Activated CD8-positive, alpha-beta memory T cell treated with anti-CD3 and anti-CD28 coated beads for 24 hours (primary cell): ENCODE results near the gene CRB1.

ENCODE experiments used
- DNase-seq: peaks from one replicate; pipeline ENCODE4 v3.0.0-alpha.2; 2020

Gene CRB1

GRCh38 chr1:197304638-197305200 lies 36.7 kb downstream of the CRB1 start:
- no peak for DNase-seq

GRCh38 chr1:197305925-197306324 lies 37.9 kb downstream of the CRB1 start:
- DNase-seq, result no peak

DNA sequence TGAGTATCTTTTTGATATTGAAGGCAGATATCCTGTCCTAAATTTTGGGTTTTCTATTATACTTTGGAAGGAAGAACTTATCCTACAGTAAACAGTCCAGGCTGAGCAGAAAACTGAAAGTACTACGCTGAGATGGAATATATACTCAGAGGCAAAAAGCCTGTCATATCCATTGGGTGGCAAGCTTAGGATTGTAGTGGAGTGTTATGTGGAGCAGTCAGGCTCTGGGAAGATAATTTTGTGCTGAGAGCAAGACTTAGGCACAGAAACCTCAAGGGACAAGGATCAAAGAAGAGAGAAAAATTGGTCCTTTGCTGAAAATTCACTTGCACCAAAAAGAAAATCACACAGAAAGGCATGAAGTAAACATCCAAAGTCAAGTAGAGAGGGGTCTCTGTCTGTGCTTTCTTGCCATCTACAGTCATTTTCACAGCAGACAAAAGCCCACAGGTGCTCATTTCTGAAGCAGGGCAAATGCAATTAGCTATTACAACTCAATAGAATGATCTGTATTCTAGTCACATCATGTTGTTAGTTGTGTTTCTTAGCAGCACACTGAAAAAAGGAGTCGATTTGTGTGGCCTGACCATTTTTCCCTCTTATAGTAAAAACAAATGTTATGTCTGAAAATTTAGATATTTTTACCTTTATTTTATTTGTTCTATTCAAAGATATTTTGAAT lies 38.5 kb downstream of the CRB1 start:
- no peak for DNase-seq

DNA sequence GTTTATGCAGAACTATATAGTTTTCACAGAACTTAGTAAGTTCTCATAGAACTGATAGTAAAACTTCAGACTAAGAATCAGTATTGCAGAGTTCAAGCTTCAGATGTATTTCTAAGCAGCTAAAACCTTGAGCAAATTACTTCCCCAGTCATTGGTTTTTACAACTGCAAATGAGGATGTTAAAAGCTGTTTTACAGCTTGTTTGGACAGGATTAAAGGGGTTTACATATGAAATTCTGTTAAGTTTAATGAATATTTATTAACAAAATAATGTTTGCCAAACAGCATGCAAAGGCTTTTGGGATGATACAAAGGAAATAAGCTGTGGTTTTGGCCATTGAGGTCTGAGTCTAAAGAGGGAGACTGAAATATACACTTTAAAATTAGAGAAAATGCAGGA lies 39.1 kb downstream of the CRB1 start:
- no peak for DNase-seq

- DNase-seq, result no peak
Observed at GRCh38 chr1:197307551-197307950, 39.5 kb downstream of the CRB1 start.

DNA sequence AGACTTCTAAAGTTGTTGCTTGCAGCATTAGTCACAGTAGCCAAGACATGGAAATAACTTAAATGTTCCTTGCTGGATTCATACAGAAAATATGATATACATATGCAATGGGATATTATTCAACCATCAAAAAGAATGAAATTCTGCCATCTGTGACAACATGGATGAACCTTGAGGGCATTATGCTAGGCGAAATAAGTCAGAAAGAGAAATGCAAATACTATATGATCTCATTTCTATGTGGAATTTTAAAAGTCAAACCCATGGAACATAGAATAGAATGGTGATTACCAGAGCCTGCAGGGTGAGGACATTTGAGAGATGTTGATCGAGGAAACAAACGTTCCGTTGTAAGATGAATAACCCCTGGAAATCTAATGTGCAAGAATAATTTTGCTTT lies 43.0 kb downstream of the CRB1 start:
- DNase-seq, result no peak

- no peak for DNase-seq
Observed at GRCh38 chr1:197312163-197312562, 44.1 kb downstream of the CRB1 start.

DNA sequence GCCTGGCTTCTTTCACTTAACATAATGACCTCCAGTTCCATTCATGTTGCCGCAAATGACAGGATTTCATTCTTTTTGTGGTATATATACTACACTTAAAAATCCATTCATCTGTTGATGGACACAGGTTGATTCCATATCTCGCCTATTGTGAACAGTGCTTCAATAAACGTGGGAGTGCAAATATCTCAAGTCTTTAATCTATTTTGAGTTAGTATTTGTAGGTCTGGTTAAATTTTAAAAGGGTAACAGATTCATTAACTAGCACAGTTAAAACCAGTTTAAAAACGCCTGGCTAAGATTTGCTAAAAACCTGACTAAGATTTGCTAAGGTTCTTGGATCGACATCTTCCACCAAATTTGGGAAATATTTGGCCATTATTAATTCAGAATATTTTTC lies 45.7 kb downstream of the CRB1 start:
- DNase-seq, result no peak

- no peak for DNase-seq
Observed at GRCh38 chr1:197314682-197315081, 46.6 kb downstream of the CRB1 start.

DNA sequence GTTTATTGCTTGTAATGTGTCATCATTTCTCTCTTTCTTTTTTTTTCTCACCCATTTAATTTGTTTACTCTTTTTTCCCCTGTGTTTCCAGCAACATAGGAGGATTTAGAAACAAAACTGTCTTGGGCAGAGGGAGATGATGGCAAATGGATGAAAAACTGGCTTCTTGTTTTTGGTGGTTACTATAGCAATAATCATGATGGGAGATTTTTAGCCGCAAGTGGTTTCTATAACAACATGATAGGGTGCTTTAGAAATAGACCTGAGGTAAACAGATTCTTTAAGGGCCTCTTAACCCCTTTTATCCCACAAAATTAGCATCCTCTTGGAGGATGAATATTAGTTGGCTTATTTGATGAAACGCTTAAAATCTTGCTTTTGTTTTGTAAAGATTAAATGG lies 51.6 kb downstream of the CRB1 start:
- no peak for DNase-seq

- DNase-seq, result no peak
Observed at GRCh38 chr1:197320991-197321531, 53.0 kb downstream of the CRB1 start.

- no peak for DNase-seq
Observed at GRCh38 chr1:197321811-197322210, 53.8 kb downstream of the CRB1 start.

DNA sequence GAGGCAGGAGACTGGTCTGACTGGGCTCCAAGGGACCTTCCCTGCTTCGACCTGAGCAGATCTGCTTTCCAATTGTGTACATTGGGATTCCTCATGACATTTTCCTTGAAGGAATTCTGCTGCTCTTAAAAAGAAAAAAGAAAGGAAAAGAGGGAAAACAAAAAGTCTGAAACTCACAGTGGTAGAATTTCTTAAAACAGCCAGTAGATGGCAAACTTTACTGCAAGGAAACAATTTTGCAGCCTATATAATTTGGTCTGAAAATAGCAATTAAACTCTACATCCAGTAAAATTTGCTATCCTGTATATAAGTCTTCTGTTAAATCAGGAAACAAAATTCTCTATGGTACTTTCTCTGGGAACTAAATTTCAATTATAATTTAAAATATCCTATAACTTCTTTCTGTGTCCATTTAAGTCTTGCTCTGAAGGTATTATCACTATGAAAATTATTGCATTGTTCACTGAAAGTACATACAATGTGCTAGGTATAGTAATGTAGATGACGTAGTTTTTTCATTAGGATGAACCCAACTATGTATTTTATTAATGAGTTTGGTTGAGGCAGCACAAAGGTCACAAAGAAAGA lies 59.8 kb downstream of the CRB1 start:
- DNase-seq, result no peak

DNA sequence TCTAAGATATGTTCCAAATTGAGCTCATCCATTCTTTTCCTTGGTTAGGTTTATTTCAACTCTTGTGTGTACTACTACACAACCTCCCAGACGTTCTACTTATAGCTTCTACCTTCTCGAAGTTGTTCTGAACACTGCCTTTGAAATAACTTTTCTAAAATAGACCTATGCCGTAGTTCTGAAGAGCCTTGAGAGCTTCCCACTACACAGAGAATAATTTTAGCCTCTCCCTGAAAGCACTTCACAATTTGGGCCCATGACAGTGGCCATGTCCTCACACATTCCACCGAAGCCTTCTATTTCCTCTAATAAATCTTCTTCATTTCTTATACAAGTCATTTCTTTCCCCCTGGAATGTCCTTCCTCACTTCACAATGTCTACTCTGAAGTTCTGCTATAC lies 62.2 kb downstream of the CRB1 start:
- DNase-seq, result no peak

GRCh38 chr1:197331565-197331964 lies 63.5 kb downstream of the CRB1 start:
- DNase-seq, result no peak

- DNase-seq, result no peak
Observed at GRCh38 chr1:197333041-197333440, 65.0 kb downstream of the CRB1 start.

GRCh38 chr1:197336571-197336970 lies 68.5 kb downstream of the CRB1 start:
- DNase-seq, result no peak

- no peak for DNase-seq
Observed at GRCh38 chr1:197339106-197340060, 71.3 kb downstream of the CRB1 start.

GRCh38 chr1:197341626-197342025 lies 73.6 kb downstream of the CRB1 start:
- no peak for DNase-seq

- DNase-seq, result no peak
Observed at GRCh38 chr1:197342044-197342565, 74.1 kb downstream of the CRB1 start.

GRCh38 chr1:197342669-197343068 lies 74.6 kb downstream of the CRB1 start:
- DNase-seq, result no peak

DNA sequence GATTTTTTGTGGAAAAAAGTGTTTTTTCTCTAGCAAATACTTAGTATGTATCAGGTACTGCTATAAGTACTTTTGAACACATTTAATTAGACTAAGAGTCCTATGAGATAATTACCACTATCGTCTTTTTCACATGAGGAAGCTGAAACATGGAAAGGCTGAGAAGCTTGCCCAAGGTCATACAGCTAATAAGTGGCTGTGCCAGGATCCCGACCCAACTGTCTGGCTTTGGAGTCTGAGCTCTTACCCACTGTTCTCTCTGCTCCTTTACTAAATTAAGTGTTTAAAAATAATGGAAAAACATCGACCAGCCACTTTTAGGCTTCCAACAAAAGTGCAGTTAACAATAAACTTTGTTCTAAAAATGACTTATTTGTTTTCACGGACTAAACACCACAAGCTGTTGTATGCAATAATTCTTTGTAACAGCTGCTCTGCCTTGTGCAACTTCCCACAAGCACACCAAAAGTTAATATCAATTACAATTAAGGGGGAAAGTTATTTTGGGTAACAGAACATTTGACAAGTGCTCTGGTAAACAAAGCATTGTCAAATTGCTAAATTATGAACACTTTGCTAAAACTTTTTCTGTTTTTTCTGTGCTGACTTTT lies 75.7 kb downstream of the CRB1 start:
- no peak for DNase-seq
